Activated naive CD8-positive, alpha-beta T cell treated with anti-CD3 and anti-CD28 coated beads, Interleukin-2, amount 50 U/mL, for 24 hours (primary cell): ENCODE measurements around the gene DDA1.

Experiments
- ATAC-seq: fragments of 150-1000 bp; cut with Tn5 transposase; one replicate; pipeline ENCODE4 v1.10.0; 2021
- DNase-seq: peaks from one replicate; pipeline ENCODE4 v3.0.0; 2021
- H3K27ac Mint-ChIP-seq: one replicate; pipeline ENCODE4 v1.8.0; 2021; ENCODE audit warnings: mild to moderate bottlenecking, mixed read lengths
- H3K27me3 Mint-ChIP-seq: one replicate; pipeline ENCODE4 v1.8.0; 2021; ENCODE audit warnings: mixed read lengths
- H3K36me3 Mint-ChIP-seq: one replicate; pipeline ENCODE4 v1.8.0; 2021; ENCODE audit warnings: low read depth, mixed read lengths
- H3K4me1 Mint-ChIP-seq: one replicate; pipeline ENCODE4 v1.8.0; 2021; ENCODE audit warnings: mixed read lengths
- H3K4me3 Mint-ChIP-seq: one replicate; pipeline ENCODE4 v1.8.0; 2021; ENCODE audit warnings: mild to moderate bottlenecking, moderate library complexity, mixed read lengths
- H3K9me3 Mint-ChIP-seq: one replicate; pipeline ENCODE4 v1.8.0; 2021; ENCODE audit warnings: mixed read lengths

DDA1 gene

DNA sequence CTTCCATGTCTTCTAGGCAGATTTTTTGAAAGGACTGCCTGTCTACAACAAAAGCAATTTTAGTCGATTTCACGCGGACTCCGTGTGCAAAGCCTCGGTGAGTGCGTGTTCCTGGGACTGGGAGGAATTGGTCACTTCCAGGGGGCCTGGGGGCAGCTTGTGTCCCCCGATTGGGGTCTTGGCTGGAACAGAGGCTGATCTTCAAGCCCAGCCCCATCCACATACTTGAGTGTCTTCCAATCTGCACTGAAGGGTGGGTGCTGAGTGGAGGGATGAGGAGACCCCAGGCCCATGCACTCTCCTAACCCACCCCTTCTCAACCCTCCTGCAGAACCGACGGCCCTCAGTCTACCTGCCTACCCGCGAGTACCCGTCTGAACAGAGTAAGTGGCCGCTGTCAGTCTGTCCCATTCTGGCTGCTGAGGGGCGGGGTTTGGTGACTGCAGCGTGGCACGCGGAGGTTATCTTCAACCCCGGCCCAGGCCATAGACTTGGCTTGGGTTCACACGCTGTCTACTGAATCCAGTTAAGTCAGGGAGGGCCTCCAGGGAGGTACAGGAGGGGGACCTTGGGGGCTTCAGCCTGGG is 4.7 kb downstream of the DDA1 start:
- H3K4me3 Mint-ChIP-seq, result no peak overlapping the region
- H3K36me3 Mint-ChIP-seq, result peaks cover 10% of the 10 kb centered on the region
- H3K9me3 Mint-ChIP-seq, result no peaks in the 10 kb centered on the region
- H3K27me3 Mint-ChIP-seq, result peaks cover 2% of the 10 kb centered on the region
- no peak for DNase-seq
- no peak overlapping the region for H3K27ac Mint-ChIP-seq
- peaks cover 21% of the 10 kb centered on the region for H3K4me1 Mint-ChIP-seq
- no peak for ATAC-seq

DNA sequence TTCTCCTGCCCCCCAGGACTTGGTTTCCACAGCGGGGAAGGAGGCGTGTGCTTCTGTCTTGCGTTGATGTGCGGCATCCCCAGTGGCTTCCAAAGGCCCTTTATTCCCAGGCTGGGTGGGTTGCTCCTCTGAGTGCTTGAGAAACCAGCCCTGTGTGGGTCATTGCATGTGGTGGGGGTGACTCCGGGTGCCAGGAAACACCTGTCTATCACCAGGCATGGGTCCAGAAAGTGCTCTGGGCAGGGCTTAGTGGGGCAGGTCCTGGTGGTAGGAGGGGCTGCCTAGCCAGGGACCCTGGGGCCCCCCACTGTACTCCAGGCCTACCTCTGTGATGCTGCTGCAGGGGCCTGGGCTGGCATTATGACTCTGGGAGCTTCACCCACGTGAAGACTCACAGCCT is 9.6 kb downstream of the DDA1 start:
- H3K27ac Mint-ChIP-seq, result no peak overlapping the region
- H3K27me3 Mint-ChIP-seq, result no peaks in the 10 kb centered on the region
- DNase-seq, result no peak
- no peak overlapping the region for H3K4me3 Mint-ChIP-seq
- no peaks in the 10 kb centered on the region for H3K9me3 Mint-ChIP-seq
- ATAC-seq, result no peak
- H3K4me1 Mint-ChIP-seq, result peaks cover 7% of the 10 kb centered on the region
- peaks cover 16% of the 10 kb centered on the region for H3K36me3 Mint-ChIP-seq

GRCh38 chr19:17319473-17320238 is 10.3 kb downstream of the DDA1 start:
- no peak overlapping the region for H3K4me3 Mint-ChIP-seq
- no peak for DNase-seq
- H3K27ac Mint-ChIP-seq, result no peak overlapping the region
- H3K9me3 Mint-ChIP-seq, result no peaks in the 10 kb centered on the region
- ATAC-seq, result no peak
- H3K36me3 Mint-ChIP-seq, result peaks cover 16% of the 10 kb centered on the region
- H3K27me3 Mint-ChIP-seq, result no peaks in the 10 kb centered on the region
- peaks cover 7% of the 10 kb centered on the region for H3K4me1 Mint-ChIP-seq

DNA sequence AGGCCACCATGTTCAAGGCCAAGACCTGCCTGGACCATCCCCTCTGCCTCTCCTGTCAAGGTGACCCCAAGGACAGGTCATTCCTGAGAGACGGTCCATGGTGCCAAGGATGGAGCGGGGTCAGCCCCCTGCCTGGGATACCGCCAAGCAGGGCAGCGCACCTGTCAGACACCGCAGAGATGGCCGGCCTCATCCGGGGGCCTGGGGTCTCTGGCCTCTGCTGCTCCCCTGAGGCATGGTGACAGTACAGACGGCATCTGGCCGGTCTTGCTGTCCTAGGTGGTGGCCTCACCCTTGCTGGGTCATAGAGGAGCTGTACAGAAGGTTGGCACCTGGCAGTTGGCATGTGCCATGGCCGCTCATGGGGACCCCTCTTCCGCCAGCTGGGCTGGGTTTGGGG is 11.1 kb downstream of the DDA1 start:
- no peak for ATAC-seq
- no peak for DNase-seq
- H3K36me3 Mint-ChIP-seq, result peaks cover 16% of the 10 kb centered on the region
- H3K27ac Mint-ChIP-seq, result no peak overlapping the region
- no peaks in the 10 kb centered on the region for H3K27me3 Mint-ChIP-seq
- no peak overlapping the region for H3K4me3 Mint-ChIP-seq
- peaks cover 7% of the 10 kb centered on the region for H3K4me1 Mint-ChIP-seq
- H3K9me3 Mint-ChIP-seq, result no peaks in the 10 kb centered on the region

- Mint-ChIP-seq H3K27ac (no peak overlapping the region), H3K27me3 (no peaks in the 10 kb centered on the region), H3K36me3 (peaks cover 8% of the 10 kb centered on the region), H3K9me3 (no peaks in the 10 kb centered on the region), H3K4me3 (no peak overlapping the region), H3K4me1 (peaks cover 3% of the 10 kb centered on the region)
- ATAC-seq, result no peak
- DNase-seq, result no peak
Observed at GRCh38 chr19:17321655-17322489, 12.5 kb downstream of the DDA1 start.

DNA sequence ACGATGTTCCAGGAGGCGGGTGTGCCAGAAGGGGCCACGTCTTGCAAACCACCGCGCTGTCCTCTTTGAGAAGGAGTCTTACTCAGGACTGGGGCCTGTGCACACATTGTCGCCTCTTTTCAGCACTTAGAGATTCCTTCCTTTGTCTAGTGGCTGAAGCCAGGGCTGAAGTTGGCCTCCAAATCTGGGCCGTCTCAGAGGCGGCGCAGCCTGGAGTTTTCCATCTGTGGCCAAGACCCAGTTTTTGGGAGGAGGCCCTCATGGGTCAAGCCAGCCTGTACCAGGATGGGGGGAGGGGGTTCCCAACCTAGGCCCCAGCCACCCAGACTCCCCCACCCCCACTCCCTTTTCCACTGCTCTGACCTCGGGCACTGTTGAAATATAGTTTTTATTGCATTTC is 13.5 kb downstream of the DDA1 start:
- Mint-ChIP-seq H3K36me3 (peaks cover 8% of the 10 kb centered on the region), H3K4me1 (peaks cover 3% of the 10 kb centered on the region), H3K4me3 (no peak overlapping the region), H3K27ac (no peak overlapping the region), H3K9me3 (no peaks in the 10 kb centered on the region), H3K27me3 (no peaks in the 10 kb centered on the region)
- ATAC-seq, result no peak
- no peak for DNase-seq

DNA sequence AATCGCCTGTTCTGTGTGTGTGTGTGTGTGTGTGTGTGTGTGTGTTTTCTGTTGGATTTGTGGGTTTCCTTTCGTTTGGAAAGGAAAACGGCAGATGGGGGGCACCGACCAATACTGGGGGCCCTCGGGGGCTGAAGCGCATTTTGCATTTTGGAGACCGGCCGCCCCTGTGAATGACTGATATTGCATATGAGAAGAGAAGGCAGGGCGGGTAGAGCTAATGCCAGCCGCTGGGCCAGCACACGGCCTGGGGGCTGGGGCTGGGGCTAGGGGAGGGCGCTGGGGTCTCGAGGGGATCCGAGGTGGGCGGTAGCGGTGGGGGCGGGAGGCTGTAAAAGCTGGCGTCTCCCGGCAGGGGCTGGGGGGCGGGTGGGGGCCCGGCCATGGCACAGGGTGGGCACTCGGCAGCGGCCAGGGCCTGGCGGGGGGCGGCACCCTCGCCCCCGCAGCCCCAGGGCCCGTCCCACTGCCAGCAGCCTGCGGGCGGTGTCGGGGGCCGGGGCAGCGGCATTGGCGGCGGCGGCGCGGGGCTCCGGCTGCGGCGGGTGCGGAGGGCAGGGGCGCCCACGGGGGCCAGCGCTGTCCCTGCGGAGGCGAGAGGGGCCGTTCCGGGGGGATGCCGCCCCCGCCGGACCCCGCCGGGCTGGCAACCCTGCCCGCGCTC is 14.1 kb downstream of the DDA1 start:
- Mint-ChIP-seq H3K27ac (no peak overlapping the region), H3K4me1 (peaks cover 3% of the 10 kb centered on the region), H3K27me3 (no peaks in the 10 kb centered on the region), H3K4me3 (no peak overlapping the region), H3K9me3 (no peaks in the 10 kb centered on the region), H3K36me3 (peaks cover 8% of the 10 kb centered on the region)
- ATAC-seq (no peak), DNase-seq (no peak)

GRCh38 chr19:17323964-17324332 is 14.6 kb downstream of the DDA1 start:
- Mint-ChIP-seq H3K36me3 (peaks cover 8% of the 10 kb centered on the region), H3K9me3 (no peaks in the 10 kb centered on the region), H3K4me1 (peaks cover 3% of the 10 kb centered on the region), H3K27ac (no peak overlapping the region), H3K4me3 (no peak overlapping the region), H3K27me3 (no peaks in the 10 kb centered on the region)
- DNase-seq (no peak), ATAC-seq (peak; percentile 12)

- peaks cover 8% of the 10 kb centered on the region for H3K36me3 Mint-ChIP-seq
- no peak overlapping the region for H3K27ac Mint-ChIP-seq
- H3K9me3 Mint-ChIP-seq, result no peaks in the 10 kb centered on the region
- peaks cover 5% of the 10 kb centered on the region for H3K4me1 Mint-ChIP-seq
- H3K27me3 Mint-ChIP-seq, result no peaks in the 10 kb centered on the region
- ATAC-seq, result no peak
- DNase-seq, result no peak
- no peak overlapping the region for H3K4me3 Mint-ChIP-seq
Observed at GRCh38 chr19:17324357-17325114, 15.2 kb downstream of the DDA1 start.

DNA sequence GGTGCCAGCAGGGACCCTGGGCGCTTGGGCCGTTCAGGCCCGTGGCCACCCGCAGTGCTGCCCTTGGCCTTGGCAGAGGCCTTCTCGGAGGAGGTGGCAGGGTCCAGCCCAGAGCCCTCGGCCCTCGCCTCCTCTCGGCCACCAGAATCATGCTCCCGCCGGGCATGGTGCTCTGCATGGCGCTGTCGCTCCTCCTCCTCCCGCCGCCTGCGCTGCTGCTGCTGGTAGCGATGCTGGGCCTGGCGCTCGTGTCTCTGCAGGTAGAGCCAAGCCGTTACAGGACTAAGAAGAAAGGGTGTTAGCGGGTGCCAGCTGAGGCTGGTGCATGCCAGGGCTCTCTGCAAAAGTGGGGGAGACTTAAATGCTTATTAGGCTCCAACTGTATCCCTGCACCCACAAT is 15.8 kb downstream of the DDA1 start:
- Mint-ChIP-seq H3K4me1 (peaks cover 8% of the 10 kb centered on the region), H3K27me3 (no peaks in the 10 kb centered on the region), H3K27ac (no peak overlapping the region), H3K4me3 (no peak overlapping the region), H3K9me3 (no peaks in the 10 kb centered on the region), H3K36me3 (peaks cover 4% of the 10 kb centered on the region)
- ATAC-seq, result no peak
- no peak for DNase-seq

GRCh38 chr19:17325881-17326594 is 16.7 kb downstream of the DDA1 start:
- DNase-seq (no peak), ATAC-seq (no peak)
- H3K36me3 Mint-ChIP-seq, result peaks cover 2% of the 10 kb centered on the region
- H3K27ac Mint-ChIP-seq, result no peak overlapping the region
- H3K4me1 Mint-ChIP-seq, result peaks cover 11% of the 10 kb centered on the region
- H3K4me3 Mint-ChIP-seq, result no peak overlapping the region
- H3K9me3 Mint-ChIP-seq, result no peaks in the 10 kb centered on the region
- no peaks in the 10 kb centered on the region for H3K27me3 Mint-ChIP-seq

GRCh38 chr19:17326595-17326966 is 17.2 kb downstream of the DDA1 start:
- ATAC-seq, result no peak
- DNase-seq, result no peak
- Mint-ChIP-seq H3K36me3 (peaks cover 2% of the 10 kb centered on the region), H3K27ac (no peak overlapping the region), H3K9me3 (no peaks in the 10 kb centered on the region), H3K27me3 (no peaks in the 10 kb centered on the region), H3K4me3 (no peak overlapping the region), H3K4me1 (peaks cover 11% of the 10 kb centered on the region)

DNA sequence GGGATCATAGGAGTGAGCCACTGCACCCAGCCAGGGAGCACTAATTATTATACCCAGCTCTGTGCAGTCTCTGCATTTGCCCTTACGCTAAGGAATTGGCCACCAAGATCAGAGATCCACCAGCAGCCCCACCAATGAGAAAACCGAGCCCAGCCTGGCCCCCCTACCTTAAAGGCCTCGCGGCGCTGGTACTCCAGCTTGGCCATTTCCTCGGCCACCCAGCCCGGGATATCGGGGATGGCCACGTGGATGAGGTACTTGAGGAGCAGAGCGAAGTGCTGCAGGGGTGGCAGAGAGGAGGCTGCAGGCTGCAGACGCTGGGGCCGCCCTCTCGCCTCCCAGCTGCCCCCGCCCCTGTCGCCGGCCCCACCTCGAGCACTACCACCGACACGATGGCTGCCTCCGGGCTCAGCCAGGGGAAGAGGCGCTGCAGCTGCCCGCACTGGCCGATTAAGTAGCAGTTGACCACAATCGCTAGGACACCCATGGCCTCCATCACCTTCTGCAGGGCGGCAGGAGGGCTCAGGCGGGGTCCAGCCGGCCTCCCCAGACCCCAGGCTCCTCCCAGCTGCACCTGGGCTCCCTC is 17.8 kb downstream of the DDA1 start:
- DNase-seq (no peak), ATAC-seq (no peak)
- H3K9me3 Mint-ChIP-seq, result no peaks in the 10 kb centered on the region
- no peak overlapping the region for H3K4me3 Mint-ChIP-seq
- H3K4me1 Mint-ChIP-seq, result peaks cover 11% of the 10 kb centered on the region
- H3K27me3 Mint-ChIP-seq, result no peaks in the 10 kb centered on the region
- H3K27ac Mint-ChIP-seq, result no peak overlapping the region
- H3K36me3 Mint-ChIP-seq, result peaks cover 2% of the 10 kb centered on the region
